CD4-positive, alpha-beta T cell treated with Interleukin-17A for 4 hours (primary cell): ENCODE data around the gene ZDHHC14.
A peak's percentile ranks its signal among the peaks of the same experiment; 100 is the strongest.

Experiments used
- DNase-seq: peaks from one replicate; pipeline ENCODE4 v3.0.0-alpha.2; 2020; ENCODE audit warnings: mixed read lengths

Gene ZDHHC14

GRCh38 chr6:157520117-157520406 lies 139.1 kb downstream of the ZDHHC14 start:
- DNase-seq, result no peak

- DNase-seq, result no peak
These were observed 139.8 kb downstream of the ZDHHC14 start for GRCh38 chr6:157520596-157521361.

- DNase-seq, result no peak
These were observed 140.7 kb downstream of the ZDHHC14 start for GRCh38 chr6:157521362-157522335.

GRCh38 chr6:157522472-157522871 lies 141.5 kb downstream of the ZDHHC14 start:
- DNase-seq, result no peak

- no peak for DNase-seq
These were observed 143.7 kb downstream of the ZDHHC14 start for GRCh38 chr6:157524735-157525134.

- no peak for DNase-seq
These were observed 144.4 kb downstream of the ZDHHC14 start for GRCh38 chr6:157525292-157525889.

- no peak for DNase-seq
These were observed 145.0 kb downstream of the ZDHHC14 start for GRCh38 chr6:157525918-157526425.

- DNase-seq, result no peak
These were observed 146.5 kb downstream of the ZDHHC14 start for GRCh38 chr6:157527471-157527907.

- no peak for DNase-seq
These were observed 148.1 kb downstream of the ZDHHC14 start for GRCh38 chr6:157528931-157529653.

- DNase-seq, result no peak
These were observed 148.7 kb downstream of the ZDHHC14 start for GRCh38 chr6:157529654-157530039.

- no peak for DNase-seq
These were observed 149.1 kb downstream of the ZDHHC14 start for GRCh38 chr6:157530126-157530525.

- DNase-seq, result no peak
These were observed 149.8 kb downstream of the ZDHHC14 start for GRCh38 chr6:157530724-157531168.

- no peak for DNase-seq
These were observed 150.4 kb downstream of the ZDHHC14 start for GRCh38 chr6:157531169-157531985.

GRCh38 chr6:157531986-157532365 lies 151.0 kb downstream of the ZDHHC14 start:
- DNase-seq, result no peak

- no peak for DNase-seq
These were observed 152.3 kb downstream of the ZDHHC14 start for GRCh38 chr6:157533048-157533871.

GRCh38 chr6:157534134-157534871 lies 153.3 kb downstream of the ZDHHC14 start:
- DNase-seq, result no peak

- DNase-seq, result no peak
These were observed 154.0 kb downstream of the ZDHHC14 start for GRCh38 chr6:157534977-157535339.

- DNase-seq, result peak; percentile 15
These were observed 154.6 kb downstream of the ZDHHC14 start for GRCh38 chr6:157535340-157536222.

GRCh38 chr6:157536223-157536545 lies 155.2 kb downstream of the ZDHHC14 start:
- DNase-seq, result no peak
